HCT116 (cell line): ENCODE results near the gene TBXAS1.

Source experiments
- ATF3 ChIP-seq: IDR thresholded peaks from 2 replicates; pipeline ENCODE4 v1.6.1; 2012
- CTCF ChIP-seq, 3 experiments: fragments of 200-600 bp in 1 of 3; sonication (generic) in 1 of 3; IDR thresholded peaks in 2 of 3; conservative IDR thresholded peaks in 1 of 3; 2 replicates each; pipeline ENCODE4 v1.5.1; 2012 to 2017; ENCODE audit warnings: low read depth in 2 of 3, low read length in 2 of 3, antibody characterized with exemption in 1 of 3, borderline replicate concordance in 1 of 3, control low read depth in 1 of 3, mild to moderate bottlenecking in 1 of 3, mixed read lengths in 1 of 3, mixed run types in 1 of 3, moderate library complexity in 1 of 3; ENCODE audit not compliant: insufficient read depth in 1 of 3
- EZH2 ChIP-seq: fragments of 200-600 bp; sonication (generic); IDR thresholded peaks from 2 replicates; pipeline ENCODE4 v1.6.1; 2017; ENCODE audit warnings: antibody characterized with exemption, mixed run types
- MAX ChIP-seq: IDR thresholded peaks from 2 replicates; pipeline ENCODE4 v1.6.1; 2012
- ZFX ChIP-seq: fragments of 450-650 bp; IDR thresholded peaks from 2 replicates; pipeline ENCODE4 v1.6.1; 2017

GRCh38 chr7:139898483-139898882 is 69.4 kb downstream of the TBXAS1 start:
- no peak for TF ChIP-seq CTCF (IDR thresholded peaks at IDR 0.05 in 2 of 3, conservative IDR thresholded peaks at IDR 0.05 in 1 of 3; ENCODE audit: borderline replicate concordance in 1 of 3, insufficient read depth in 1 of 3, low read depth in 2 of 3, low read length in 2 of 3)
- no peak for TF ChIP-seq MAX
- no peak for TF ChIP-seq ZFX
- TF ChIP-seq EZH2 = no peak
- no peak for TF ChIP-seq ATF3
